ENCODE results near the gene CD99. TPM values are rescaled to one million over a fixed set of nuclear protein-coding genes. Genes with fewer than 3 reads are reported as not detected.
A peak's percentile ranks its signal among the peaks of the same experiment; 100 is the strongest.

CD99 gene
- total and polyA plus RNA-seq, 2 experiments from 2014 or later = 505 to 975 TPM

GRCh38 chrX:2701600-2701999, 10.5 kb downstream of the CD99 start:
- no peak for TF ChIP-seq EZH2 (IDR thresholded peaks at IDR 0.05; ENCODE audit: insufficient read depth, poor library complexity, severe bottlenecking)
- no peak for TF ChIP-seq EZH2phosphoT487 (IDR thresholded peaks at IDR 0.05; ENCODE audit: insufficient read depth, low read depth)
- Histone ChIP-seq H3K79me2 (ENCODE audit: insufficient read depth) (peaks cover 99% of the 10 kb centered on the region), H3K9me2 (ENCODE audit: insufficient read depth) (no peaks in the 10 kb centered on the region), H3K36me3 (ENCODE audit: low read depth) (no peaks in the 10 kb centered on the region), H3K27ac (no peak overlapping the region), H3K9me3 (ENCODE audit: low read depth) (no peaks in the 10 kb centered on the region), H3K4me3 (no peak overlapping the region), H3K27me3 (replicated peaks; ENCODE audit: insufficient read depth) (no peaks in the 10 kb centered on the region), H2AFZ (no peak overlapping the region), H3F3A (ENCODE audit: insufficient read depth) (peaks cover 22% of the 10 kb centered on the region), H4K20me1 (ENCODE audit: insufficient read depth) (peaks cover 4% of the 10 kb centered on the region), H3K4me2 (ENCODE audit: unreplicated experiment) (no peak overlapping the region), H3K4me1 (ENCODE audit: insufficient read depth) (peaks cover 51% of the 10 kb centered on the region), H3K9ac (no peak overlapping the region)
- DNase-seq = no peak
- in situ Hi-C loops (cut with MboI) = no loop called here
- WGBS, 2 experiments (ENCODE audit: low coverage in 1 of 2, low lambda C conversion rate in 2 of 2, missing lambda C conversion rate in 2 of 2) = 70% methylated on average over 6 of the region's 6 CpGs

GRCh38 chrX:2703991-2704369, 12.9 kb downstream of the CD99 start:
- Histone ChIP-seq H3K27me3 (replicated peaks; ENCODE audit: insufficient read depth) (no peaks in the 10 kb centered on the region), H2AFZ (no peak overlapping the region), H3K4me2 (ENCODE audit: unreplicated experiment) (peak overlapping the region; percentile 42), H3K4me3 (peak overlapping the region; percentile 8; the same call in 1 of the 2 replicates), H4K20me1 (ENCODE audit: insufficient read depth) (peaks cover 4% of the 10 kb centered on the region), H3K9me2 (ENCODE audit: insufficient read depth) (no peaks in the 10 kb centered on the region), H3K79me2 (ENCODE audit: insufficient read depth) (peaks cover 97% of the 10 kb centered on the region), H3K36me3 (ENCODE audit: low read depth) (no peaks in the 10 kb centered on the region), H3K27ac (peak overlapping the region; percentile 16), H3K4me1 (ENCODE audit: insufficient read depth) (peaks cover 55% of the 10 kb centered on the region), H3K9me3 (ENCODE audit: low read depth) (no peaks in the 10 kb centered on the region), H3F3A (ENCODE audit: insufficient read depth) (peaks cover 22% of the 10 kb centered on the region), H3K9ac (peak overlapping the region; percentile 55)
- DNase-seq = peak; percentile 73
- WGBS, 2 experiments (ENCODE audit: low coverage in 1 of 2, low lambda C conversion rate in 2 of 2, missing lambda C conversion rate in 2 of 2) = 25 to 28% methylated on average over 14 of the region's 14 CpGs
- no peak for TF ChIP-seq EZH2 (IDR thresholded peaks at IDR 0.05; ENCODE audit: insufficient read depth, poor library complexity, severe bottlenecking)
- in situ Hi-C loops (cut with MboI) = no loop called here

- Histone ChIP-seq H4K20me1 (ENCODE audit: insufficient read depth) (peaks cover 8% of the 10 kb centered on the region), H3F3A (ENCODE audit: insufficient read depth) (peaks cover 33% of the 10 kb centered on the region), H3K36me3 (ENCODE audit: low read depth) (no peaks in the 10 kb centered on the region), H3K9ac (peak overlapping the region; percentile 31), H3K9me2 (ENCODE audit: insufficient read depth) (no peaks in the 10 kb centered on the region), H3K4me2 (ENCODE audit: unreplicated experiment) (no peak overlapping the region), H3K9me3 (ENCODE audit: low read depth) (no peaks in the 10 kb centered on the region), H3K4me3 (no peak overlapping the region), H3K27ac (peak overlapping the region; percentile 20), H3K4me1 (ENCODE audit: insufficient read depth) (peaks cover 61% of the 10 kb centered on the region), H3K79me2 (ENCODE audit: insufficient read depth) (peaks cover 95% of the 10 kb centered on the region), H3K27me3 (replicated peaks; ENCODE audit: insufficient read depth) (no peaks in the 10 kb centered on the region), H2AFZ (no peak overlapping the region)
- TF ChIP-seq EZH2 (IDR thresholded peaks at IDR 0.05; ENCODE audit: insufficient read depth, poor library complexity, severe bottlenecking) (no peak), EZH2phosphoT487 (IDR thresholded peaks at IDR 0.05; ENCODE audit: insufficient read depth, low read depth) (no peak)
- peak; percentile 51 for DNase-seq
- 40 to 42% methylated on average over 18 of the region's 18 CpGs for WGBS, 2 experiments (ENCODE audit: low coverage in 1 of 2, low lambda C conversion rate in 2 of 2, missing lambda C conversion rate in 2 of 2)
- in situ Hi-C loops (cut with MboI) = no loop called here
Measured at GRCh38 chrX:2705046-2705832, 14.1 kb downstream of the CD99 start.

- DNase-seq = peak; percentile 98
- H2AFZ ChIP-seq = no peak overlapping the region
- H3K4me2 ChIP-seq (ENCODE audit: unreplicated experiment) = peak overlapping the region; percentile 85
- peaks cover 51% of the 10 kb centered on the region for H3F3A ChIP-seq (ENCODE audit: insufficient read depth)
- no peak for TF ChIP-seq EZH2 (IDR thresholded peaks at IDR 0.05; ENCODE audit: insufficient read depth, poor library complexity, severe bottlenecking)
- peaks cover 10% of the 10 kb centered on the region for H4K20me1 ChIP-seq (ENCODE audit: insufficient read depth)
- WGBS, 2 experiments (ENCODE audit: low coverage in 1 of 2, low lambda C conversion rate in 2 of 2, missing lambda C conversion rate in 2 of 2) = 0 to 1% methylated on average over 12 of the region's 12 CpGs
- no peaks in the 10 kb centered on the region for H3K36me3 ChIP-seq (ENCODE audit: low read depth)
- peaks cover 67% of the 10 kb centered on the region for H3K4me1 ChIP-seq (ENCODE audit: insufficient read depth)
- peaks cover 94% of the 10 kb centered on the region for H3K79me2 ChIP-seq (ENCODE audit: insufficient read depth)
- peak overlapping the region; percentile 50 for H3K4me3 ChIP-seq
- in situ Hi-C loops (cut with MboI) = no loop called here
- peak overlapping the region; percentile 79 for H3K9ac ChIP-seq
- no peaks in the 10 kb centered on the region for H3K9me2 ChIP-seq (ENCODE audit: insufficient read depth)
- H3K27me3 ChIP-seq (replicated peaks; ENCODE audit: insufficient read depth) = no peaks in the 10 kb centered on the region
- H3K9me3 ChIP-seq (ENCODE audit: low read depth) = no peaks in the 10 kb centered on the region
- peak overlapping the region; percentile 95 for H3K27ac ChIP-seq
Measured at GRCh38 chrX:2707334-2707760, 16.3 kb downstream of the CD99 start.

Data from GM23248 (cell line).